GM19452 (cell line): ENCODE measurements around the gene SIGLEC12.
"Not testable (repeated sequence)": the region's sequence is repeated elsewhere in the genome, so short reads cannot be mapped to it uniquely, and the experiment has no call there.

Source experiments
- ATAC-seq: cut with Tn5 transposase; IDR thresholded peaks from one replicate; pipeline ENCODE4 v1.9.1; 2021; ENCODE audit not compliant: unreplicated experiment

Gene SIGLEC12

DNA sequence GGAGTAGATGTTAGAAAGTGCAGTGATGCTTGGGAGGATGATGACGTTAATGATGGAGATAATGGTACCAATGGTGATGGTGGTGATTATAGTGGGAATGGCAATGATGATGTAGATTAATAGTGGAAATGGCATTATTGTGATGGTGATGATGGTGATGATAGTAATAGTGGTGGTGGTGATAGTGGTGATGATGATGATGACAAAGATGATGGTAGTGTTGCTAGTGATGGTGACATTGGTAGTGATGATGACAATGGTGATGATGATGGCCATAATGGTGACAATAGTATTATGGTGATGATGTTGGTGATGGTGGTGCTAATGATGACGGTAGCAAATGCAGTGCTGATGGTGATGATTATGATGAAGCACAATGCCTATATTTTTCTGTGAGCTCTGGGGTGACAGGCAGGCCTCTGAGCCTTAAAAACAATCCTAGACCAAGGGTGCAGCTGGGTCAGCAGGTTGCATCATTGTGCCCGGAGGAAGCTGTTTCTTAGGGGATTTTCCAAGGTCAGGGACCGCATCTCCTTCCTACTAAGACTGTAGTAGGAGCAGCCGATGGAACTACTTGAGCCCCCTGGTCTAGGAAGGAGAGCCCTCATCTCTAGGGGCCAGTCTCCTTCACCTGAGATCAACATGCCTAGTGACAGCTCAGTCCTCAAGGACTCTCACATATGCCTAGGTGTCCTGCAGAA is 15.5 kb downstream of the SIGLEC12 start:
- ATAC-seq = no peak

DNA sequence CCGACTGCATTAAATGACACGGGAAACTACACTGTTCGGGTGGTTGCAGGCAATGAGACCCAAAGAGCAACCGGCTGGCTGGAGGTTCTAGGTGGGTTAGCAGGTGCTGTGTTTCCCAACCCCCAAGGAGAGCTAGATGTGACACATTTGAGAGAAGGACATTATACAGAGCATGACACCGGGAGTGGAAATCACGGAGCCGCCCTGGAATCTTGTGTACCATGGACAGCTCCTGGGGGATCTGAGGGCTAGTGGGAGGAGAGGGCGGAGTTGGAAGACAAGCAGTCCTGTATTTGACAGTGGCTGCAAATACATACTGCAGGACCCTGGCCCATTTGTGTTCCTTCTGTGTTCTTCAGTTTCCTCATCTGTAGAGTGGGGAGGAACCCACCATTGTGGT is 21.0 kb downstream of the SIGLEC12 start:
- no peak for ATAC-seq

DNA sequence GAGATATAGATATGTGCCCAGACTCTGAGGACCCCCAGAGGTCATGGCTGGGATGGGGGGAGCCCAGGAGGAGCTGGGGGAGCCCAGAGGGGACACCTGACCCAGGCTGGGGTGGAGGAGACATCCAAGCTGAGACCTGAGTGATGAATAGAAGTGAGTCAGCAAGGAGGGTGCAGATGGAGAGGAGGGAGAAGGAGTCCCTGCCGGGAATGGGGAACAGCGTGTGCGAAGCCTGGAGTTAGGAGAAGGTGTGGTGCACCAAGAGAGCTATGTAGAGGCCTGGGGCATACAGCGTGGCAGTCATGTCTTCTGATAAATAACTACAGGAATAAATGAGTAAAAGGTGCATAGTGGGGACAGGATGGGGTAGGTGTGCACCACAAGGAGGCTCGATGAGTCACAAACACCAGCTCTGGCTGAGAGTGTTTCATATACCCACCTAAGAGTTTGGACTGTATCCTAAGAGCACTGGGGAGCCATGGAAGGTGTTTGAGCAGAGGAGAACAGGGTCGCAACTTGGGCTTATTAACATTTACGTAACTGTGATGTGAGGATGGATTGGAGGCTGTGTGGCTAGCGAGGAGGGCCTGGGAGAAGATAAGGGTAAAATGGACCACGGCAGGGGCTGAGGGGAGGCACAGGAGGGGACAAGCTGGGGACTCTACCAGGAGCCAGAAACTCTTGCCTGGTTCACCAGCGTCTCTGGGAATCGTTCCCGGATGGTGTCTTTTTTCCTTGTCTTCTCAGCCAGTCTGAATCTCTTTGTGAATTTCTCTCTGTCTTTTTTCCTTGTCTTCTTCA is 21.9 kb downstream of the SIGLEC12 start:
- no peak for ATAC-seq

GRCh38 chr19:51478381-51479234 is 23.0 kb downstream of the SIGLEC12 start, which contains the start of gene CEACAM18:
TSS of gene CEACAM18 (plus strand) at chr19:51478539.
- no peak for ATAC-seq

DNA sequence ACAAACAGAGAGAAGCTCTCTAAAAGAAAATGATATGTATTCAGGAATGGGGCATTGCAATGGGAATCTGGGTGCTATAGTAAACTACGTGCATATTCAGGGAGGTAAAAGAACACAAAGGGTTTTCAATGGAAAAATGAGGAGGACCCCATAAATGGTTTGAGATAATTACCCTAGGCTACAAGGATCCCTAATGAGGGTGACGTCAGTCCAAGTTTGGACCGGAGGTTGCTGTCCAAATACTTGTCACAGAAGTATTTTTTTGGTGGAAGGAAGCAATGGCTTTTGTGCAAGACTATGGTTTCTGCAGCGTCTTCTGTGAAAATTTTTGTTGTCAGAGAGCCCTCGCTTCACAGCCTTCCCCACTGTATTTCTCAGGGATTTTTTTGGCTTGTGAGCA is 24.3 kb downstream of the SIGLEC12 start:
- ATAC-seq = no peak

- no peak for ATAC-seq
These were observed 25.4 kb downstream of the SIGLEC12 start for GRCh38 chr19:51476164-51476563.

DNA sequence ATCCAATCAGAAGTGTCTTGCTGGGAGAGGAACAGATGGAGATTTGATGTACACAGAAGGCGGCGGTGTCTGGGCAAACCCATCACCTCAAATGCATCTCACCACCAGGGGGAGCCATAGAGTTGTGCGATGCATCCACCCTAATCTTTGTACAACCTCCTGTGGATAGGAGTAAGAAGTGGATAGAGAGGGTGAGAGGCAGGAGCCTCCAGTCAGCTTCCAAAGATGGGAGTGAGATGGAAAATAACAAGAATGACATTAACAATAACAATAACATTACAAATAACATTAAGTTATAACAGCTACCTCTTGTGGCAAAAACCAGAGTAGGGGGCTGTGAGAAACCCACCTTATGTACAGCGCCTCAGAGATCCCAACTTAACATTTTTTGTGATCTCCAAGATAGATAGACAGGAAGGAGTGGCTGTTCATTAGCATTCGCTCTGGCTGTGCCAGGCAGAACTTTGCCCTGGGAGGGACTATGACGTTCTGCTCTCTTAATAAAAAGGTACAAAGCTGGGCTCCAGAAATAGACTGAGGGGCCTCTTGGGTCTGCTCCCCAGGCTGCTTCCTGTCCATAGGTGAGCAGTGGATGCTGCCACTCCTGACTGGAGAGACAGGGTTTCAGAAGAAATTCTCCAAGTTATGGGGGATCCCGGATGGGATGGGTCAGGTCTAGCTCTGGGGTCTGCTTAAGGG is 28.4 kb downstream of the SIGLEC12 start:
- no peak for ATAC-seq

GRCh38 chr19:51472607-51473006 is 29.0 kb downstream of the SIGLEC12 start:
- ATAC-seq = no peak

GRCh38 chr19:51471527-51471926 is 30.1 kb downstream of the SIGLEC12 start:
- ATAC-seq = no peak

GRCh38 chr19:51470966-51471365 is 30.6 kb downstream of the SIGLEC12 start:
- ATAC-seq = no peak

DNA sequence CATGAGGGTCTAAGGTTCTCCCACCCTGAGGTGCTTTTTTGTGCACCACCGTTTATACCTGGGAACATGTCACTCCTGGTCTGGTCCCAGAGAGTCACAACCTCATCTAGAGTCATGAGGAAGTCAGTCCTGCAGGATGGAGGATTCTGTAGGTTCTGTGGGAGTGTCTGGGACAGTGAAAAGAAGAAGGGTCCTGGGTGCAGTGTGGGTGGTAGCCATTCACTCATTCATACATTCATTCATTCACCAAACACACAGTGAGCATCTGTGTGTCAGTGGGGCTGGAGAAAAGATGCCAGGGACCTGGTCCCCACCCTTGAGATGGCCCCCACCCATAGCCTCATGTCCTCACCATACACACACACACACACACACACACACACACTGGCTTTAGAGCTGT is 32.0 kb downstream of the SIGLEC12 start:
- ATAC-seq = no peak

DNA sequence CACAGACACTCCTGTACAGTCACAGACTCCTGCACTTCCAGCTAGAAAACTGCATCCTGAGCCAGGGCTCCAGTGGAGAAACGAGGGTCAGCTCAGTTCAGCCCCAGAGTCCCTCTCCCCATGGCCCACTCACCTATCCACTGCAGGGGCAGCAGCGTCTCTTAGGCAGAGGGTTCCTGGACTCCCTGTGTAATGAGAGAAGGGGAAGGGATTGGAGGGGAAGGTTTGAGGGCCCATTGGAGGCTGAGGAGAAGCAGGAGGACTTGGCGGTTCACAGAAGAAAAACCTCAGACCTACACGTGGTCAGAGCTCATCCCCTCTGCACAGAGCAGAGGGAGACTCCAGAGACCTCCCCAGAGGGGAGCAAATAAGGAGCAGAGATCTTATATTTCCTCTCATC is 32.4 kb downstream of the SIGLEC12 start:
- ATAC-seq = no peak

- ATAC-seq = no peak
These were observed 33.1 kb downstream of the SIGLEC12 start for GRCh38 chr19:51468545-51468920.

DNA sequence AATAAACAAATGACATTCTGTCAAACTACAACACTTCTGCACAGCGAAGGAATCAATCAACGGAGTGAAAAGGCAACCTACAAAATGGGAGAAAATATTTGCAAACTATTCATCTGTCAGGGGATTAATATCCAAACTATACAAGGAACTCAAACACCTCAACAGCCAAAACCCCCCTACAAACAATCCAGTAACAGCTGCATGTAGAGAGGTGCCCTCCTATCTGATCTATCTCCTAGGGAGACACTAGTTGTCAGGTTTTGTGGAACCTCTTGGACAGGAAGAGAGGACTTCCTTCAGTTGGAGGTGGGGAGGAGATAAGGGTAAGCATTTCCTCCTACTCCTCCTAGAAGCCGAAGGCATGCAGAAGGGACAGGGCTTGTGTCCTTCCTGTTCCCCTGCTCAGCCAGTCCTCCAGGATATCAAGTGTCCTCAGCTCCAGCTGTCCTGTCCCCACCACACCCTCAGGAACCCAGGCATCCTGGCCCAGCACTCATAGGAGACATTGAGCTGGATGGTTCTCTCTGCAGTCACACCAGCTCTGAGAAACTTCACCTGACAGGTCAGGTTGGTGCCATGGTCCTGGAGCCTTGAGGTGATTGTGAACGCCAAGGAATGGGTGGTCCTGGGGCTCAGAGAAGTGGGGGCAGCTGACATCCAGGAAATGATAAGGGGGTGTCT is 33.6 kb downstream of the SIGLEC12 start:
- ATAC-seq = no peak

GRCh38 chr19:51466723-51467122 is 34.9 kb downstream of the SIGLEC12 start:
- ATAC-seq = no peak

DNA sequence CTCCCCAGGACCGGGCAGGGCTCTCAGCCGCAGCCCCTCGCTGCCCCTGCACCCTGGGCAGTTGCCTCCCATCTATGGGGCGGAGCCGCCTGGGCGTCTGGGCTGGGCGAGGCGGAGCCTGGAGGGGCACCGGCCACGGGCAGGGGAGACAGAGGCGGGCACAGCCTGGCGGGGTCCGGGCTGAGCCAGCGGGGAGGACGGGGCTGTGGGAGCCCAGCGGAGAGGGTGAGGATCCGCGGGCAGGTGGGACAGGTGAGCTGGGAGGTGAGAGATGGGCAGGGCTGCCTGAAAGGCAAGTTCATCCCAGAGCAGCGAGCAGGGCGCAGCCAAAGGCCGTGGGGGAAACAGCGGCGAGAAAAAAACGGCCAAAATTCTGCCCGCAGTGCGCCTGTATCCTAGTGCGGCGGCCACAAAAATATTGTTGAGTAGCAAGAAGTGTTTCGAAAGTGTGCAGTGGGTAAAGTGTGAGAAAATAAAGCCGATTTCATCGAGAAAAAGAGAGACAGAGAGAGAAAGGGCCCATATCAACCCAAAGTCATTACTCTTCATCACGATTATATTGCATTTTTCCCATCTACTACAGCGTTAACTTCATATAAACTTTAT is 37.5 kb downstream of the SIGLEC12 start:
- not testable (repeated sequence) for ATAC-seq

DNA sequence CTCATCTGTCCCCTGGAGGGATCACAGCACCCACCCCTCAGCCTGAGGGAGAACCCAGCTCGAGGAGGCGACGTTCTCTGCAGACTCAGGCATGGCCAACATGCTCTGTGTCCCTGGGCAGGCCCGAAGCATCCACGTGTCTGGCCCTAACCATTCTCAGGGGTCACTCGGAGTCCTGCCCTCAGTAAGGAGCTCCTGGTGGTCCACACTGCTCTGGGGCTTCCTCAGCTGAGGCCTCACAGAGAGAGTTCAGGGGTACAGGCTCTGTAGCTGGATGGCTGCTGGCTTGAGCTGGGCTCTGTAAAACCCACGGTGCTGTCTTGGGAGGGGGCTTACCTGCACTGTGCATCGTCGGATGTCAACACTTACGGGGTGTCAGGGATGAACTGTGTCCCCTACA is 38.9 kb downstream of the SIGLEC12 start:
- ATAC-seq = no peak

GRCh38 chr19:51462276-51462675 is 39.3 kb downstream of the SIGLEC12 start:
- ATAC-seq = no peak

- no peak for ATAC-seq
These were observed 39.9 kb downstream of the SIGLEC12 start for GRCh38 chr19:51461723-51462161.
